ENCODE results near the gene SMIM44. TPM values are rescaled to one million over a fixed set of nuclear protein-coding genes. Genes with fewer than 3 reads are reported as not detected.

Gene SMIM44
- total RNA-seq, 1 experiment from 2014 or later = not detected

GRCh38 chr19:3474010-3474409 lies 9.2 kb downstream of the SMIM44 start:
- Mint-ChIP-seq H3K36me3 (ENCODE audit: insufficient read depth in 1 of 3, low read depth in 3 of 3) (no peaks in the 10 kb centered on the region; a peak in 1 of 7 replicates), H3K9me3 (peaks cover 2 to 12% of the 10 kb centered on the region in 2 experiments; a peak in 3 of 5 replicates), H3K27me3 (ENCODE audit: low read depth) (peaks cover 32% of the 10 kb centered on the region), H3K27ac (no peak overlapping the region), H3K4me1 (peaks cover 3 to 7% of the 10 kb centered on the region in 2 experiments; a peak in 3 of 4 replicates), H3K4me3 (no peak overlapping the region)
- Histone ChIP-seq H3K79me2 (ENCODE audit: insufficient read depth, low read length) (no peaks in the 10 kb centered on the region), H3K23me2 (ENCODE audit: insufficient read length, low read depth, low read length, poor library complexity, severe bottlenecking) (peaks cover 4% of the 10 kb centered on the region), H2BK15ac (ENCODE audit: low read depth, low read length) (no peak overlapping the region), H3K23ac (ENCODE audit: insufficient read length, low read depth, low read length) (no peak overlapping the region), H2BK5ac (ENCODE audit: insufficient read length, low read length) (no peak overlapping the region), H2AFZ (ENCODE audit: low read length) (no peak overlapping the region), H3K14ac (ENCODE audit: insufficient read depth, low read length) (no peak overlapping the region), H3K4ac (ENCODE audit: low read depth, low read length) (no peak overlapping the region), H4K8ac (replicated peaks; ENCODE audit: insufficient read length, low read depth, low read length) (no peak overlapping the region), H3K4me2 (ENCODE audit: insufficient read depth, insufficient read length, low read length) (no peak overlapping the region), H2BK12ac (ENCODE audit: insufficient read length, low read depth, low read length) (no peak overlapping the region), H2BK20ac (ENCODE audit: low read depth, low read length, poor library complexity, severe bottlenecking) (no peak overlapping the region), H3K18ac (ENCODE audit: insufficient read length, low read depth, low read length) (no peak overlapping the region), H3K9me3 (ENCODE audit: control insufficient read depth, low read depth, low read length) (no peaks in the 10 kb centered on the region), H4K91ac (ENCODE audit: insufficient read length, low read depth, low read length) (no peak overlapping the region), H3K27ac (ENCODE audit: insufficient read length, low read depth, low read length) (no peak overlapping the region), H3K79me1 (ENCODE audit: insufficient read depth, low read depth, low read length, poor library complexity, severe bottlenecking) (no peaks in the 10 kb centered on the region), H3K56ac (ENCODE audit: insufficient read length, low read depth, low read length) (no peak overlapping the region), H3K27me3 (ENCODE audit: insufficient read depth, low read length) (peaks cover 3% of the 10 kb centered on the region; the same call in 1 of the 2 replicates), H4K20me1 (ENCODE audit: control insufficient read depth, insufficient read depth, insufficient read length) (no peaks in the 10 kb centered on the region), H2AK5ac (ENCODE audit: insufficient read length, low read length) (no peak overlapping the region), H2BK120ac (ENCODE audit: low read depth, low read length, poor library complexity, severe bottlenecking) (no peak overlapping the region), H4K5ac (ENCODE audit: insufficient read length, low read depth, low read length) (no peak overlapping the region), H3K9ac (ENCODE audit: extremely low read depth, insufficient read length, low read length) (no peak overlapping the region), H3K4me1 (ENCODE audit: insufficient read depth, low read length) (no peaks in the 10 kb centered on the region), H3T11ph (ENCODE audit: low read length) (no peak overlapping the region)
- no CpG with 5 or more reads among the region's 8 CpGs for WGBS (ENCODE audit: extremely low coverage, insufficient read length, low lambda C conversion rate)
- no peak for DNase-seq
- no peak for TF ChIP-seq CTCF (conservative IDR thresholded peaks at IDR 0.05)
